IPS DF 6.9 (cell line): ENCODE measurements around the gene LPP.

Experiments
- DNase-seq: peaks from one replicate; pipeline ENCODE4 v3.0.0-alpha.2; 2013; ENCODE audit warnings: low read depth, low spot score
- H3K27ac ChIP-seq: one replicate; pipeline ENCODE4 v1.5.1; 2013; ENCODE audit warnings: low read length, control low read depth
- H3K27me3 ChIP-seq: 2 replicates; pipeline ENCODE4 v1.6.1; 2013; ENCODE audit warnings: mild to moderate bottlenecking, low read length; ENCODE audit not compliant: control insufficient read depth, insufficient read depth
- H3K36me3 ChIP-seq: 2 replicates; pipeline ENCODE4 v1.6.1; 2013; ENCODE audit warnings: low read length; ENCODE audit not compliant: control insufficient read depth, insufficient read depth
- H3K4me1 ChIP-seq: 2 replicates; pipeline ENCODE4 v1.6.1; 2013; ENCODE audit warnings: low read length; ENCODE audit not compliant: control insufficient read depth, insufficient read depth
- H3K4me3 ChIP-seq: 2 replicates; pipeline ENCODE4 v1.5.1; 2013; ENCODE audit warnings: mild to moderate bottlenecking, low read length
- H3K9me3 ChIP-seq: 2 replicates; pipeline ENCODE4 v1.6.1; 2013; ENCODE audit warnings: low read length, inconsistent platforms; ENCODE audit not compliant: control insufficient read depth, insufficient read depth
- WGBS: extraction: QIAGEN DNeasy Blood & Tissue Kit; methylation state at CpG from one replicate; pipeline ENCODE4 v1.1.7; 2013; ENCODE audit warnings: mixed read lengths, missing lambda C conversion rate; ENCODE audit not compliant: insufficient read length, insufficient coverage; 5-methylcytosine and 5-hydroxymethylcytosine counted together

LPP gene

DNA sequence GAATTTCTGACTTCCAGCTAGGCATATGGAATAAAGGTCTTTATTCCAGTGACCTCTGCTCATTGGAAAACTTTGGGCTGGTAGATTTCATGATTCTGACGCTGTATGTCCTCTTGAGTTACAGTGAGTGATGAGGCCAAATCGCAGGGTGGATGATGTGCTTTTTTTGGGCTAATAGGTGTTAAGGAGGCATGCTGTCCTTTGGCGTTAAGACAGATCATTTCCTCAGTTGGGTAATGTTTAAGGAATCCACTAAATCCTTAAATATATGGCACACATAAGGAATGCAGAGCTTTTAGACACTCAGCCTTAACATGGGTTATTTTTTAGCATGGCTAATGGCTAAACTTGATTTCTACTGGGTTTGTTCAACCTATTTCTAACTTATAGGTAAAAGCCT is 87.9 kb downstream of the LPP start:
- no peak overlapping the region for H3K27ac ChIP-seq

DNA sequence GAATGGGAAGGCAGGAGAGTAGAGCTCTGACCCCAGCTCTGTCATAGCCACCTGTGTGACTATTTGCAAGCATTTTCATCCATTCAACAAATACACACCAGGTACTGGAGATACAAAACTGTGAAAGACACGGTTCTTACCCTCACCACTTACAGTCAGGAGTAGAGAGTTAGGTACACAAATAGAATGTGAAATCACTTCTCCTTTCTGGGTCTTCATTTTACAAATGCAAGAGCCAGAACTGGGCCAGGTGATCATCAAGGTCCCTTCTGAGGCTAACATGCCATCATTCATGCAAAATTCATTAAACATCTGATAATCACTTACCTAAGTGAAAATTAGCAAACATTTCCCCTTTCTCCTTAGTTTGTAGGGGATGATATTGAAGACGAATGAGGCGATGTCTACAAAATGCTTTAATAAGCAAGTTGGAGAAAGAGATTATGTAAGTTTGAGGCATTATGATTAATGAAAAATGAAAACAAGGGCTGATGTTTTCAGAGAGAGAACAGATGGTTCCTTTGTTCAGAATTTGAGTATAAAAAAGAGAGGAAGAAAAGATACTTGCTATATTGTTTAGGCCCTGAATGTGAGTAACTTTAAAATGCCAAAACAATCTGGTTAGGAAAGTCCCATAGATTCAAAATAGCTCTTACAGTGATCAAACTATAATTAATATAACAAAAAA is 88.6 kb downstream of the LPP start:
- H3K27ac ChIP-seq = no peak overlapping the region
- no peak for DNase-seq
- no peaks in the 10 kb centered on the region for H3K9me3 ChIP-seq
- H3K27me3 ChIP-seq = no peaks in the 10 kb centered on the region
- no peaks in the 10 kb centered on the region for H3K36me3 ChIP-seq
- H3K4me1 ChIP-seq = 0 out of 2 replicates have a peak, but pooled peaks cover 1% of the 10 kb centered on the region
- WGBS = no CpG with 5 or more reads among the region's 3 CpGs
- H3K4me3 ChIP-seq = no peak overlapping the region

More for the DNA sequence above, 87.9 kb downstream of the LPP start:
- no peak for DNase-seq
- no peak overlapping the region for H3K4me3 ChIP-seq
- no peaks in the 10 kb centered on the region for H3K9me3 ChIP-seq
- 0 out of 2 replicates have a peak, but pooled peaks cover 1% of the 10 kb centered on the region for H3K4me1 ChIP-seq
- no CpG with 5 or more reads among the region's 3 CpGs for WGBS
- H3K27me3 ChIP-seq = no peaks in the 10 kb centered on the region
- H3K36me3 ChIP-seq = no peaks in the 10 kb centered on the region

DNA sequence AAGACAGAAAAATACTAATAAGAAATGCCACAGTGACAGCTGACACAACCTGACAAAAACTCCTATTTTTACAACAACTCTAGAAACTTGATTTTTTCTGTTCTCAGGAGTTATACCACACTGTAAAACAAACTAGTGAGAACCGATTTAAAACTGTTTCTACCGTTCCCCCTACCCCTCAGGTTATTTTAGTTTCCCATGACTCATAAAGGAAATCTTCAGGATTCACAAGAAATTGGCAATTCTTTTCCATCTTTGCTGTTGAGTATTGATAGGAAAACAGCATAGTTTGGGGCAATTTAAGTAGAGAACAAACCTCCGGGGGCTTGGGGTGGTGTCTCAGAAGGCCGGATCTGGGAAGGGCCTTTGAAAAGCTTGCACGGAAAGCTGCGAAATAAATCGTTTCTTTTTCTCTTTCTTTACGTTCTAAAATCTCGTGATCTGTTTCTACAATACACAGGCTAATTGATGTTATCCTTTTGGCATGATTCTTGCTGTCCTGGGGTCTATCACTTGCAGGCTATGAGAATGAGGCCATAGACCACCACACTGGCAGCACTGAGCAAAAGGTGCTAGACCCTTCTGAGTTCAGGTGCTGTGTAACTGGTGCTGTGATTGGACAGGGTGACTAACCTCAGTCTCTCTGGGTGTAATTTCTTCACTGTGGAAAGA is 89.3 kb downstream of the LPP start:
- Histone ChIP-seq H3K27ac (no peak overlapping the region), H3K9me3 (no peaks in the 10 kb centered on the region), H3K27me3 (no peaks in the 10 kb centered on the region), H3K4me1 (0 out of 2 replicates have a peak, but pooled peaks cover 1% of the 10 kb centered on the region), H3K4me3 (no peak overlapping the region), H3K36me3 (no peaks in the 10 kb centered on the region)
- DNase-seq = no peak
- WGBS = no CpG with 5 or more reads among the region's 9 CpGs

DNA sequence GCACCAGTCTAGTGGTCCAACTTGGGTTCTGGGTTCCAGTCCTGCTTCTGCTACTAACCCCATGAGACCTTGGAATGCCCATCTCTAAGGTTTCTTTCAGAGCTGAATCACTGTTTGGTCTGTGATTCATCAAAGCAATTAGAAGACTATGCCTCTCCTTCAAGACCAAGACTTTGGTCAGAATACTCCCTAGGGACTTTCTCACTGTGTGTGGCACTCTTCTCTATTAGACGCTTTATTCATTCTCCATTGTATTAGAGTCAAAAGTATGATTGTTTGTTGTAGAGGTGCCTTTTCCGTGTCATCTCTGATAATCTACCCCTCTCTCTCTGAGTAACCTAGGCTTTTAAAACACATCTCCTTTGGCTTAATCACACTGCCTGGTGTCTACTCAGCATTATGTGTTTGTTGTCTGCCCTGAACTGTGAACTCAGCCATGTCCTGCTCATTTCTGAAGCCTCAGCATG is 90.5 kb downstream of the LPP start:
- Histone ChIP-seq H3K4me1 (no peaks in the 10 kb centered on the region), H3K4me3 (no peak overlapping the region), H3K27me3 (no peaks in the 10 kb centered on the region), H3K36me3 (no peaks in the 10 kb centered on the region), H3K9me3 (no peaks in the 10 kb centered on the region), H3K27ac (no peak overlapping the region)
- DNase-seq = no peak
- WGBS = no CpG with 5 or more reads among the region's 2 CpGs

DNA sequence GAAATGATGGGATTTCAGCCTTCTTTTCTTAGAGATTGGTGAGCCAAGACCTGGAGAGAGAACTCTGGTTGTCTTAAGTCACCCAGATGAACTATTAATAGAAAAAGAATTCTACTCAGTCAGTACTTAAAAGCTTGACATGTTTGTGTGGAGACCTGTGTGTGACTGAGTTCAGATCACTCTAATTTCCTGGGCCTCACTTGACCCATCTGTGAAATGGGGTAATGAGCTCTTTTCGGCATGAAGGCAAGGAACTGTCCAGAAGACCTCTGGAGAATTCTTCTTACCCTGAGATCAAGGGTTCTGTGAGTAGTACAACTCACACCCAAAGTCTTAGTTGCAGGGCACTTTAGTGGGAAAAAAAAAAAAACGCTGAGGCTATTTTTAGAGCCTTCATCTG is 92.9 kb downstream of the LPP start:
- no peak for DNase-seq
- no CpG with 5 or more reads among the region's 2 CpGs for WGBS
- Histone ChIP-seq H3K4me1 (no peaks in the 10 kb centered on the region), H3K4me3 (no peak overlapping the region), H3K27me3 (no peaks in the 10 kb centered on the region), H3K27ac (no peak overlapping the region), H3K9me3 (no peaks in the 10 kb centered on the region), H3K36me3 (no peaks in the 10 kb centered on the region)

DNA sequence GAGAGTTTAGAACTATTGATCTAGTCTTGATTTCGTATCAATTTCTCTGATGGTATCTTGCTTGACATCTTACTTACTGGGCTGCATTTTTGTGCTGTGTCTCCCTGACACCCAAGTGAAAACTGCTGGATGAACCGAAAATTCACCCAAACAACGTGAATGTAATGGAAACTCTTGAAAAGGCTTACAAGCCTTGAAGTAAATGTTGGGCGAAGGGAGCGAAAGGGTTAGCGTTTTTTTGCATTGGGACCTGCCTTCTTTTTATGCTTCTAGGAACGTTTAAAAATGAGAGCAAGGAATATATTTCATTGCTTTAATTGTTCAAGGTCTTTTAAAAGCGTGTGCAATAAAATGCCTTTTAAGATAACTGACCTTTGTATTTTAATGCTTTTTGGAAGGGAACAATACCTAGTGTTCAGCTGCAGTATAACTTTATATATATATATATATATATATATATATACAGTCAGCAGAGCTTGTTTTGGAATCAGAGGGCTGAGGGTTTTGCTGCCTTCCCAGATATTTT is 94.1 kb downstream of the LPP start:
- no peaks in the 10 kb centered on the region for H3K27me3 ChIP-seq
- no CpG with 5 or more reads among the region's 8 CpGs for WGBS
- H3K4me1 ChIP-seq = no peaks in the 10 kb centered on the region
- H3K4me3 ChIP-seq = no peak overlapping the region
- no peak overlapping the region for H3K27ac ChIP-seq
- DNase-seq = no peak
- H3K9me3 ChIP-seq = no peaks in the 10 kb centered on the region
- H3K36me3 ChIP-seq = no peaks in the 10 kb centered on the region

DNA sequence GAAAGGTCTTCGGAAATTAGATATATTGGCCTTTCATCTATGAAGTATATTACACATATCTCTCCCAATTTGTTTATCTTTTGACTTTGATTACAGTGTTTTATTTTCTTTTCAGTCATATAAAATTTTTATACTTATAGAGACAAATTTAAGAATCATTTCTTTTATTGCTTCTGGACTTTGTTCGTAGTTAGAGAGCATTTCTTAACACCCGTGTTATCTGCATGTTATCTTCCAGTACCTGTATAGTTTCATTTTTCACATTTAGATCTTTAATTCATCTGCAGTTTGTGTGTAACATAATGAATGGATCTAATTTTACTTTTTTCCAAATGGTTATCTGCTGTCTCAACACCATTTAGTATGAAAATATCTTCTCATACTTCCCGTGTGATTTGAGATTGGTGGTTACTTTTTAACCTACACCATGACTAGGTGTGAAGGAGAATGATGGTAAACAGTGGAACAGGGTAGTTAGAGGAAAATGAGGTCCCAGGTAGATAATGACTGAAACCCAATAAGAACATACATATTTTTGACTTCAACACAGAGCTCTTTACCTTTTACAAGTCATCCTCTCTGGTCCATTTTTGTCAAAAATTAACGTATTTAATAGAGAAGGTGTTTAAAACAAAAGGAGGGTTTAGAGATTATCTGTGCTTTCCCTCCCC is 99.3 kb downstream of the LPP start:
- no peaks in the 10 kb centered on the region for H3K36me3 ChIP-seq
- WGBS = no CpG with 5 or more reads among the region's 5 CpGs
- no peaks in the 10 kb centered on the region for H3K27me3 ChIP-seq
- H3K4me1 ChIP-seq = no peaks in the 10 kb centered on the region
- H3K27ac ChIP-seq = no peak overlapping the region
- no peak overlapping the region for H3K4me3 ChIP-seq
- no peak for DNase-seq
- H3K9me3 ChIP-seq = no peaks in the 10 kb centered on the region

DNA sequence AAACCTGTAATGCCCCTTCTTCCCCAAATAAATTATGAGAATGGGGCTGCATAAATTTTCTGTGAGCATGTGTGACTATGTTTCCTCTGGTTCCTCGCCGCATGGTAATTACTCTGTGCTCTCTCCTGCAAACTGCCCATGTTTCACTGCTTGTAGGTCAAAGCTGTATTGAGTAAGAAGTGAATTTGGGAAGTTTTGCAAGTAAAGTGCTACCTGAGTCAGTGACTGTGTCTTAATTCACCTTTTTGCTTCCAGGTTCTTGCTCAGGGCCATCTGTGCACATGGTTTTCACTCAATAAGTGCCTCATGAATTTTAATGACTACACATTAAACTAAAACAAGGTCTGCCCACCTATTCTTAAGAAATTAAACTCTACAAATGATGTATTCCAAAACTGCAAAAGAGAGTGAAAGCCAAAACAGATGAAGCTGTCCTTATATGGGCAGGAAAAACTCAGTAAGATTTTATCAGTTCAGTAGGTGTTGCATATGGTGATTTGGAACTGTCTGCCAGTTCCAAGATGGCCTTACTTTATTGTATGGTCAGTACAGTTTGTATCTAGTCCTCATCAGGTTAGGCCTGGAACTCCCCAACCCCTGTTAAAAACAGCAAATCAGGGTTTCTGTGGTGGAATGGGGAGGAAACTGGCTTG is 100.0 kb downstream of the LPP start:
- Histone ChIP-seq H3K9me3 (no peaks in the 10 kb centered on the region), H3K36me3 (no peaks in the 10 kb centered on the region), H3K4me1 (no peaks in the 10 kb centered on the region), H3K27ac (no peak overlapping the region), H3K4me3 (no peak overlapping the region), H3K27me3 (no peaks in the 10 kb centered on the region)
- WGBS = no CpG with 5 or more reads among the region's 2 CpGs
- no peak for DNase-seq

DNA sequence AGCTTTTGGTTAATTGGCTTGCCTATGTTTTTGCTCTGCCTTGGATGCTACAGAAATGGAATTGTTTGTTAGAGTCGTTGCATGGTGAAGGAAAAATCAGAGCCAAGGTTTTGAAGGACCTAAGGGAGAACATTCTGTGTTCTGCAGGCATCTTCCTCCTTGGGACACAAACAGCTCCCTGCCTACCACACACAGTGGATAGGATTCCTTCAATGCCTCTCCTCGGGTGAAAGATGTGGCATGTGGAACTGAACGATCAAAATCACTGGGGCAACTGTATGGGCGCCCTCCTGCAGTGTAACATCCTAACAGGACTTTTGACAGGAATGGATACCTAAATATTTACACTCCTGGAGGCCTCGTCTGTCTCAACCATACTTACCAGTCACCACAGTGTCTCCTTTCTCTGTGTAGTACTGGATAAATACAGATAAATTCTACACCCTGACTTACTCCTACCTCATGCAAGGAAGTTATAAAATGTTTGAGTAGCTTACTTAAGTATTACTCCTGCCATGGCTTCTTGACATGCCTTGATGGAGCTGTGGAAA is 100.6 kb downstream of the LPP start:
- Histone ChIP-seq H3K36me3 (no peaks in the 10 kb centered on the region), H3K4me3 (no peak overlapping the region), H3K27me3 (no peaks in the 10 kb centered on the region), H3K4me1 (no peaks in the 10 kb centered on the region), H3K9me3 (no peaks in the 10 kb centered on the region), H3K27ac (no peak overlapping the region)
- DNase-seq = no peak
- WGBS = no CpG with 5 or more reads among the region's 5 CpGs

DNA sequence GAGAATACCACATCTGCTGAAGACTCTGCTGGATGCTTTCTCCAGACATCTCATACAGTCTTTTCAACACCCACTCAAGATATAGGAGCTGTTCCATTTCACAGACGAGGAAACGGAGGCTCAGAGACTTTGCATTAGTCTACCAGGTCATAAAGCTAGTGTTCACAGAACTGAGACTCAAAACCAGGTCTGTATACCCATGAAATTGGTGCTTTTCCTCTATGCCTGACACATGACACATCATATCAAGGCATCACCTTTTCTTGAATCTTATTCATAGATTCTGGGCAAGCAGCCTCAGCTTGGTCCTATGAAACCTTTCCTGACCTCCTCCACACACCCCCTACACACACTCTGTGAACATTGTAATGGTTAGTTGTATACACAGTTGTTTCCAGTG is 101.2 kb downstream of the LPP start:
- Histone ChIP-seq H3K9me3 (no peaks in the 10 kb centered on the region), H3K27me3 (no peaks in the 10 kb centered on the region), H3K27ac (no peak overlapping the region), H3K4me1 (no peaks in the 10 kb centered on the region), H3K4me3 (no peak overlapping the region), H3K36me3 (no peaks in the 10 kb centered on the region)
- no CpG with 5 or more reads among the region's 2 CpGs for WGBS
- DNase-seq = no peak
